Epithelial cell of esophagus (primary cell): Measurements from ENCODE around the gene ACSL3.
A peak's percentile ranks its signal among the peaks of the same experiment; 100 is the strongest.
"Not testable (repeated sequence)": the region's sequence is repeated elsewhere in the genome, so short reads cannot be mapped to it uniquely, and the experiment has no call there.

Experiments
- DNase-seq: peaks from one replicate; pipeline ENCODE4 v3.0.0; 2010; ENCODE audit warnings: low read depth
- H3K4me3 ChIP-seq: 2 replicates; pipeline ENCODE4 v1.5.1; 2011; ENCODE audit warnings: mild to moderate bottlenecking, low read length, control low read depth
- CTCF ChIP-seq: IDR thresholded peaks from 2 replicates; pipeline ENCODE4 v1.5.1; 2011; ENCODE audit warnings: low read depth, mild to moderate bottlenecking, low read length, control low read depth, inconsistent platforms; ENCODE audit not compliant: insufficient read depth; ENCODE audit errors: missing control alignments

ACSL3 gene

GRCh38 chr2:222912117-222912516 lies 51.3 kb downstream of the ACSL3 start:
- DNase-seq = no peak
- no peak for TF ChIP-seq CTCF
- no peak overlapping the region for H3K4me3 ChIP-seq

- no peak for TF ChIP-seq CTCF
- no peak overlapping the region for H3K4me3 ChIP-seq
- no peak for DNase-seq
Measured at GRCh38 chr2:222912776-222913175, 51.9 kb downstream of the ACSL3 start.

GRCh38 chr2:222915092-222915957 lies 54.5 kb downstream of the ACSL3 start:
- no peak overlapping the region for H3K4me3 ChIP-seq
- TF ChIP-seq CTCF = peak; percentile 36
- DNase-seq = peak; percentile 27

- H3K4me3 ChIP-seq = no peak overlapping the region
- no peak for DNase-seq
- no peak for TF ChIP-seq CTCF
Measured at GRCh38 chr2:222916229-222917197, 55.7 kb downstream of the ACSL3 start.

GRCh38 chr2:222917212-222917611 lies 56.4 kb downstream of the ACSL3 start:
- H3K4me3 ChIP-seq = not testable (repeated sequence)

DNA sequence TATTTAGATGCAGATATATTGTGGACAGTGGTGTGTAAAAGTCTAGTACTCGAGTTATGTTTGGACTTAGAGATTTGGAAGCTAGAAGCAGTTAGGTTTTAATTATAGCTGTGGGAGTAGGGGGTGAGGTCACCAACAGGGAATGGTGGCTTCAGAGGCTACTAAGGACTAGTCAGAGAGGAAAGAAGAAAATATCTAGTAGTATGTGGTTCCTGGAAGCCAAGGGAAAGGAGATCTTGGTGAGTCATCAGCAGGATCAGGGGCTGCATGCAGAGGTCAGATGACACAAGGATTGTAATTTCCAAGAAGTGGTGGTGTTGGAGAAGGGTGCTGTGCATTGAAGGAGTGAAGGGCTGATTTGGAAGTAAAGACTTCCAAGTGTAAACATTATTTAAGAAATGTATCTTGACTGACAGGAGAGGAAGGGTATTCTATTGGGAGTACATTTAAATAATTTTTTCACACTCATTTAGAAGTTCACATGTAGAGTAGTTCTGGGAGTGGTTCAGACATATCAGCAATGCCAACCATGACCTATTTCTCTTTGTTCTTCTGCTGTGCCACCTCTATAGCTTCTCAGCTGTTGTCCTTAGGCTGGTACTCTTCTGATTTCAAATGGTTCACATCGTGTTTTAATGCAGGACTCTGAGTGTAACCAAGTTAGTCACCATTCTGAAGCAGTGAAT lies 59.1 kb downstream of the ACSL3 start:
- H3K4me3 ChIP-seq = no peak overlapping the region
- peak; percentile 44 for DNase-seq
- TF ChIP-seq CTCF = no peak

More at GRCh38 chr2:222917212-222917611, 56.4 kb downstream of the ACSL3 start:
- DNase-seq = not testable (repeated sequence)
